ENCODE measurements around the gene ZDHHC5.
"Not testable (repeated sequence)": the region's sequence is repeated elsewhere in the genome, so short reads cannot be mapped to it uniquely, and the experiment has no call there.

The ZDHHC5 gene

GRCh38 chr11:57644748-57645688 is 22.9 kb upstream of the ZDHHC5 start:
- in situ Hi-C loops (cut with MboI; ENCODE audit: low sequenced_read_pairs): loop anchor here (5.0 to 10.0 kb wide), 2 partner anchors 78 to 300 kb away; partner anchors contain the start of gene UBE2L6

GRCh38 chr11:57645689-57646085 is 22.2 kb upstream of the ZDHHC5 start:
- in situ Hi-C loops (cut with MboI; ENCODE audit: low sequenced_read_pairs): loop anchor here (10.0 kb wide), 1 partner anchor 301 kb away; no protein-coding TSS in a partner anchor

- in situ Hi-C loops (cut with MboI; ENCODE audit: low sequenced_read_pairs): loop anchor here (10.0 kb wide), 1 partner anchor 301 kb away; no protein-coding TSS in a partner anchor
Observed at GRCh38 chr11:57646194-57646798, 21.6 kb upstream of the ZDHHC5 start.

GRCh38 chr11:57646799-57647303 is 21.1 kb upstream of the ZDHHC5 start:
- in situ Hi-C loops (cut with MboI; ENCODE audit: low sequenced_read_pairs): loop anchor here (10.0 kb wide), 1 partner anchor 302 kb away; no protein-coding TSS in a partner anchor

GRCh38 chr11:57647372-57647771 is 20.5 kb upstream of the ZDHHC5 start:
- in situ Hi-C loops (cut with MboI; ENCODE audit: low sequenced_read_pairs): loop anchor here (10.0 kb wide), 1 partner anchor 303 kb away; no protein-coding TSS in a partner anchor

GRCh38 chr11:57647960-57648800 is 19.7 kb upstream of the ZDHHC5 start:
- in situ Hi-C loops (cut with MboI; ENCODE audit: low sequenced_read_pairs): loop anchor here (10.0 kb wide), 1 partner anchor 303 kb away; no protein-coding TSS in a partner anchor

- in situ Hi-C loops (cut with MboI; ENCODE audit: low sequenced_read_pairs): loop anchor here (10.0 kb wide), 1 partner anchor 304 kb away; no protein-coding TSS in a partner anchor
Observed at GRCh38 chr11:57648801-57649735, 18.8 kb upstream of the ZDHHC5 start.

- in situ Hi-C loops (cut with MboI; ENCODE audit: low sequenced_read_pairs): loop anchor here (10.0 kb wide), 1 partner anchor 305 kb away; no protein-coding TSS in a partner anchor
Observed at GRCh38 chr11:57649826-57650738, 17.8 kb upstream of the ZDHHC5 start, which contains the start of gene YPEL4. Gene YPEL4 (minus strand): TSS chr11:57649912. CDS start chr11:57647107, 2,805 bp downstream.

- in situ Hi-C loops (cut with MboI; ENCODE audit: low sequenced_read_pairs): no loop called here
Observed at GRCh38 chr11:57650739-57651090, 17.2 kb upstream of the ZDHHC5 start.

GRCh38 chr11:57651408-57651807 is 16.5 kb upstream of the ZDHHC5 start:
- in situ Hi-C loops (cut with MboI; ENCODE audit: low sequenced_read_pairs): no loop called here

GRCh38 chr11:57652230-57652629 is 15.7 kb upstream of the ZDHHC5 start:
- in situ Hi-C loops (cut with MboI; ENCODE audit: low sequenced_read_pairs): not testable (repeated sequence)

GRCh38 chr11:57652662-57653061 is 15.3 kb upstream of the ZDHHC5 start:
- in situ Hi-C loops (cut with MboI; ENCODE audit: low sequenced_read_pairs): no loop called here

GRCh38 chr11:57653163-57653562 is 14.8 kb upstream of the ZDHHC5 start:
- in situ Hi-C loops (cut with MboI; ENCODE audit: low sequenced_read_pairs): no loop called here

- in situ Hi-C loops (cut with MboI; ENCODE audit: low sequenced_read_pairs): no loop called here
Observed at GRCh38 chr11:57656885-57657193, 11.1 kb upstream of the ZDHHC5 start.

- in situ Hi-C loops (cut with MboI; ENCODE audit: low sequenced_read_pairs): no loop called here
Observed at GRCh38 chr11:57657194-57658022, 10.5 kb upstream of the ZDHHC5 start, which contains the start of gene CLP1. Gene CLP1 (plus strand): TSS chr11:57657762. CDS start chr11:57659477, 1,715 bp downstream.

- in situ Hi-C loops (cut with MboI; ENCODE audit: low sequenced_read_pairs): no loop called here
Observed at GRCh38 chr11:57658023-57658361, 9.9 kb upstream of the ZDHHC5 start.

GRCh38 chr11:57659669-57660068 is 8.2 kb upstream of the ZDHHC5 start:
- in situ Hi-C loops (cut with MboI; ENCODE audit: low sequenced_read_pairs): no loop called here

GRCh38 chr11:57662893-57663292 is 5.0 kb upstream of the ZDHHC5 start:
- in situ Hi-C loops (cut with MboI; ENCODE audit: low sequenced_read_pairs): no loop called here
